ENCODE data around the gene PCCA. TPM values are rescaled to one million over a fixed set of nuclear protein-coding genes. Genes with fewer than 3 reads are reported as not detected.

The PCCA gene
- total RNA-seq, 1 experiment from 2014 or later, result 52.8 TPM

- no peak overlapping the region for H3K27ac Mint-ChIP-seq
- DNase-seq (ENCODE audit: low spot score) (no peak), ATAC-seq (no peak)
- H3K36me3 Mint-ChIP-seq, result peaks cover 11% of the 10 kb centered on the region
- H3K4me3 Mint-ChIP-seq, result no peak overlapping the region
- no peaks in the 10 kb centered on the region for H3K27me3 Mint-ChIP-seq (ENCODE audit: low read depth)
- TF ChIP-seq ZNF396 (CRISPR knock-in tag; IDR thresholded peaks at IDR 0.05; ENCODE audit: borderline replicate concordance) (no peak), FOXP1 (CRISPR knock-in tag; IDR thresholded peaks at IDR 0.05; ENCODE audit: borderline replicate concordance) (no peak), NR1H2 (CRISPR knock-in tag; IDR thresholded peaks at IDR 0.05) (no peak), ZMAT4 (CRISPR knock-in tag; IDR thresholded peaks at IDR 0.05) (no peak), ZNF138 (CRISPR knock-in tag; conservative IDR thresholded peaks at IDR 0.05) (no peak), E2F4 (CRISPR knock-in tag; IDR thresholded peaks at IDR 0.05; ENCODE audit: borderline replicate concordance, low read depth) (no peak)
- TF ChIP-seq, protein P1, sequence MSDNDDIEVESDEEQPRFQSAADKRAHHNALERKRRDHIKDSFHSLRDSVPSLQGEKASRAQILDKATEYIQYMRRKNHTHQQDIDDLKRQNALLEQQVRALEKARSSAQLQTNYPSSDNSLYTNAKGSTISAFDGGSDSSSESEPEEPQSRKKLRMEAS (CRISPR knock-in tag; IDR thresholded peaks at IDR 0.05), result no peak
- CTCF ChIA-PET, result no interaction called here
- peaks cover 53% of the 10 kb centered on the region for H3K4me1 Mint-ChIP-seq
- H3K9me3 Mint-ChIP-seq, result peaks cover 11% of the 10 kb centered on the region
- POLR2A ChIA-PET, result no interaction called here
These were observed 370.9 kb downstream of the PCCA start for GRCh38 chr13:100459747-100460146.

DNA sequence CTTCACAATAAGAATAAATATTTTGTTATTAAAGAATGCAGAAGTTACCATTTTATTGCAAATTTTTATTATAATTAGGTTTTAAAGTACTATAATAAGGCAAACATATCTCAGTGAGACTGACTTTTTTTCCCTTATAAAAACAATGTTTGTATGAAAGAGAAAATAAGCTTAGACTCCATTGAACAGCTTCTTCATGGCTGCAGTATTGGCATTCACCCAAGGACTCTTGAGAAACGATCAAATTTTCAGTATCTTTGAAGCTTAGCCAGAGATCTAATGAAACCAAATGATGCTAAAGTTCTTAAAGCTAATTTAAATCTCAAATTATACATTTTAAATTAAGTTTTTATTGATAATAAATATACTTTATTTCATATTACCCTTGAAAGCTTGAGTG, 371.4 kb downstream of the PCCA start:
- ChIA-PET POLR2A (no interaction called here), CTCF (interaction anchor here (0.5 kb wide), 1 partner anchor 1013 kb away, joined by 3 read pairs; no protein-coding TSS in a partner anchor)
- no peak overlapping the region for H3K27ac Mint-ChIP-seq
- no peak overlapping the region for H3K4me3 Mint-ChIP-seq
- H3K9me3 Mint-ChIP-seq, result peaks cover 11% of the 10 kb centered on the region
- TF ChIP-seq, protein P2, sequence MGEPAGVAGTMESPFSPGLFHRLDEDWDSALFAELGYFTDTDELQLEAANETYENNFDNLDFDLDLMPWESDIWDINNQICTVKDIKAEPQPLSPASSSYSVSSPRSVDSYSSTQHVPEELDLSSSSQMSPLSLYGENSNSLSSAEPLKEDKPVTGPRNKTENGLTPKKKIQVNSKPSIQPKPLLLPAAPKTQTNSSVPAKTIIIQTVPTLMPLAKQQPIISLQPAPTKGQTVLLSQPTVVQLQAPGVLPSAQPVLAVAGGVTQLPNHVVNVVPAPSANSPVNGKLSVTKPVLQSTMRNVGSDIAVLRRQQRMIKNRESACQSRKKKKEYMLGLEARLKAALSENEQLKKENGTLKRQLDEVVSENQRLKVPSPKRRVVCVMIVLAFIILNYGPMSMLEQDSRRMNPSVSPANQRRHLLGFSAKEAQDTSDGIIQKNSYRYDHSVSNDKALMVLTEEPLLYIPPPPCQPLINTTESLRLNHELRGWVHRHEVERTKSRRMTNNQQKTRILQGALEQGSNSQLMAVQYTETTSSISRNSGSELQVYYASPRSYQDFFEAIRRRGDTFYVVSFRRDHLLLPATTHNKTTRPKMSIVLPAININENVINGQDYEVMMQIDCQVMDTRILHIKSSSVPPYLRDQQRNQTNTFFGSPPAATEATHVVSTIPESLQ (CRISPR knock-in tag; IDR thresholded peaks at IDR 0.05), result no peak
- TF ChIP-seq PRRX2 (CRISPR knock-in tag; IDR thresholded peaks at IDR 0.05) (no peak), PREB (CRISPR knock-in tag; IDR thresholded peaks at IDR 0.05; ENCODE audit: borderline replicate concordance) (no peak), ZNF317 (CRISPR knock-in tag; IDR thresholded peaks at IDR 0.05; ENCODE audit: borderline replicate concordance, low read depth) (no peak), HMGA2 (CRISPR knock-in tag; IDR thresholded peaks at IDR 0.05) (no peak), CTCF (IDR thresholded peaks at IDR 0.05) (no peak), GTF2I (CRISPR knock-in tag; conservative IDR thresholded peaks at IDR 0.05) (no peak), AFF4 (CRISPR knock-in tag; IDR thresholded peaks at IDR 0.05; ENCODE audit: borderline replicate concordance) (no peak)
- no peaks in the 10 kb centered on the region for H3K27me3 Mint-ChIP-seq (ENCODE audit: low read depth)
- peaks cover 11% of the 10 kb centered on the region for H3K36me3 Mint-ChIP-seq
- peaks cover 51% of the 10 kb centered on the region for H3K4me1 Mint-ChIP-seq
- ATAC-seq (no peak), DNase-seq (ENCODE audit: low spot score) (no peak)
